HG03066 (cell line): Measurements from ENCODE around the gene SYNRG.

Source experiments
- ATAC-seq: cut with Tn5 transposase; IDR thresholded peaks from one replicate; pipeline ENCODE4 v1.9.1; 2021; ENCODE audit warnings: low read depth; ENCODE audit not compliant: unreplicated experiment

Gene SYNRG

GRCh38 chr17:37478187-37478586 lies 131.0 kb downstream of the SYNRG start:
- ATAC-seq: no peak

DNA sequence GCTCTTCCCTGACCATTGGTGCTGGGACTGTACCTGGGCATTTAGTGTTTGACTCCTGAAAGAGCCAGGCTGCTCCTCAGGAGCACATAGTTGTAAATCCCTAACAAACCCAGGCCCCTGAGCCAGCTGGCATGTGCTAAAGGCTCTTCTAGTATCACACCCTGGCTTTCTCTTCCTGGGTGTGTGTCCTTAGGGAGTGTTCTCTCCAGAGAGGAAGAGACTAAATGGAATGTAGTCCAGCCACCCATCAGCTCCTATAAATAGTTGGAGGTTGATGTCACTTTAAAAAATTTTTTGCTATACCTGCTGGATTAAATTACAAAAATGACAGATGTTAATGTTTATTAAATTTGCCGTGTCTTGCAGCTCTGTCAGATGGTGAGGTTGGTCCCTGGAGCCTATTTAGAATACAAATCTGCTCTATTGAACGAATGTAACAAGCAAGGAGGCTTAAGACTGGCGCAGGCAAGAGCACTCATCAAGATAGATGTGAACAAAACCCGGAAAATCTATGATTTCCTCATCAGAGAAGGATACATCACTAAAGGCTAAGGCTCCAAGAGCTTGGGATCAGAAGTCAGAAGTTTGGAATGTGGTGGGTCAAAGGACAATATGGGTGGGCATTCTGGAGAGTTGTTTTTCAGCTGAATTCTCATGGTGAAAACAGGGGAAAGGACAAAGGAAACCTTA lies 132.6 kb downstream of the SYNRG start:
- no peak for ATAC-seq

DNA sequence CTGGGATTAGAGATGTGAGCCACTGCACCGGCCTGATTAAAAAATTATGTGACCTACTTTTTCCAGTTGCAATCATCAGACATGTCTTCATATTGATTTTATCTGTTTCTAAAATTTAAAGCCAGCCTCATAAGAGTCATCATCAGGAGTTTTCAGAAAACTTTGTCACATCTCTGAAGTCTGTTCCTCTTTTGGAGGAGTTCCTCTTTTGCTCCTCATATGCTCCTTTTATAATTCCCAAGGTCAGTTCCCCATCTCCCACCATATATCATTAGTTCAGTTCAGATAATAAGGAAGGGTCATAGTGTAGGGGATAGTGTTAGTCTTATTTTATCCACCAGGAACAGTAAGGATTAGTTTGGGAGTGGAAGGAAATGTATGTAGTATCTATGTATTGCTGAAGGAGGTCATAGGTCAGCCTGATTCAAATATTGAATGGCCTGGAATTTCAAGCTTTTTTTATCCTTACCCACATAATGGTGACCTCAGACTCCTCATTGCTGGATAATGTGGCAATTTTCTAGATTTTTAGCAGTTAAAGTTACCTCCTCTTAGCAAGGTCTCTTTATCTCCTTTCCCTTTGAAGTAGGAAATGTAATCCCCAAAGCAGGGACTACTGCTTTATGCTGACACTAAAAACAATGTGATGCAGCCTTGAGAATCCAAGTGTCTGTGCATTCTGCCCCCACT lies 133.3 kb downstream of the SYNRG start:
- no peak for ATAC-seq

GRCh38 chr17:37470181-37470580 lies 139.0 kb downstream of the SYNRG start:
- ATAC-seq: no peak

GRCh38 chr17:37466471-37466870 lies 142.7 kb downstream of the SYNRG start:
- ATAC-seq: no peak

GRCh38 chr17:37465069-37465616 lies 144.1 kb downstream of the SYNRG start:
- no peak for ATAC-seq
